Measurements from ENCODE around the gene ZNF764.
A peak's percentile ranks its signal among the peaks of the same experiment; 100 is the strongest.

- TF ChIP-seq, protein P1, sequence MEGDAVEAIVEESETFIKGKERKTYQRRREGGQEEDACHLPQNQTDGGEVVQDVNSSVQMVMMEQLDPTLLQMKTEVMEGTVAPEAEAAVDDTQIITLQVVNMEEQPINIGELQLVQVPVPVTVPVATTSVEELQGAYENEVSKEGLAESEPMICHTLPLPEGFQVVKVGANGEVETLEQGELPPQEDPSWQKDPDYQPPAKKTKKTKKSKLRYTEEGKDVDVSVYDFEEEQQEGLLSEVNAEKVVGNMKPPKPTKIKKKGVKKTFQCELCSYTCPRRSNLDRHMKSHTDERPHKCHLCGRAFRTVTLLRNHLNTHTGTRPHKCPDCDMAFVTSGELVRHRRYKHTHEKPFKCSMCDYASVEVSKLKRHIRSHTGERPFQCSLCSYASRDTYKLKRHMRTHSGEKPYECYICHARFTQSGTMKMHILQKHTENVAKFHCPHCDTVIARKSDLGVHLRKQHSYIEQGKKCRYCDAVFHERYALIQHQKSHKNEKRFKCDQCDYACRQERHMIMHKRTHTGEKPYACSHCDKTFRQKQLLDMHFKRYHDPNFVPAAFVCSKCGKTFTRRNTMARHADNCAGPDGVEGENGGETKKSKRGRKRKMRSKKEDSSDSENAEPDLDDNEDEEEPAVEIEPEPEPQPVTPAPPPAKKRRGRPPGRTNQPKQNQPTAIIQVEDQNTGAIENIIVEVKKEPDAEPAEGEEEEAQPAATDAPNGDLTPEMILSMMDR (IDR thresholded peaks at IDR 0.05; ENCODE audit: low read length), result peak; percentile 50; the same call in 1 of the 2 replicates
- no peak for TF ChIP-seq EZH2 (IDR thresholded peaks at IDR 0.05; ENCODE audit: borderline replicate concordance, low read length)
These were observed 27.4 kb upstream of the ZNF764 start, which contains the start of gene ZNF785 for GRCh38 chr16:30585400-30586191.

Measured in OCI-LY1 (cell line).